WTC11 (cell line): Measurements from ENCODE around the gene PHLPP2.

Experiments used
- CTCF ChIP-seq: fragments of 200-600 bp; IDR thresholded peaks from 2 replicates; pipeline ENCODE4 v1.8.0; 2022; ENCODE audit warnings: antibody characterized with exemption
- E2F1 ChIP-seq: sonication (generic); formaldehyde crosslinking; IDR thresholded peaks from 2 replicates; pipeline ENCODE4 v1.8.0; 2022; ENCODE audit warnings: mild to moderate bottlenecking, missing genetic modification reagents
- ELF4 ChIP-seq: sonication (generic); formaldehyde crosslinking; IDR thresholded peaks from 2 replicates; pipeline ENCODE4 v1.8.1; 2022; ENCODE audit warnings: low read depth, mild to moderate bottlenecking, moderate library complexity, missing genetic modification reagents
- JUN ChIP-seq: sonication (generic); formaldehyde crosslinking; IDR thresholded peaks from 2 replicates; pipeline ENCODE4 v1.8.0; 2023; ENCODE audit warnings: mild to moderate bottlenecking, missing genetic modification reagents
- NFYB ChIP-seq: sonication (generic); formaldehyde crosslinking; conservative IDR thresholded peaks from 2 replicates; pipeline ENCODE4 v1.8.0; 2022; ENCODE audit warnings: low read depth, missing genetic modification reagents
- PREB ChIP-seq: sonication (generic); formaldehyde crosslinking; IDR thresholded peaks from 2 replicates; pipeline ENCODE4 v1.8.1; 2022; ENCODE audit warnings: mild to moderate bottlenecking, missing genetic modification reagents, moderate library complexity, borderline replicate concordance
- TEAD4 ChIP-seq: sonication (generic); formaldehyde crosslinking; IDR thresholded peaks from 2 replicates; pipeline ENCODE4 v1.8.0; 2022; ENCODE audit warnings: mild to moderate bottlenecking, missing genetic modification reagents
- ZNF512 ChIP-seq: sonication (generic); formaldehyde crosslinking; IDR thresholded peaks from 2 replicates; pipeline ENCODE4 v1.8.1; 2022; ENCODE audit warnings: missing genetic modification reagents, borderline replicate concordance

GRCh38 chr16:71767060-71767900 is 42.8 kb upstream of the PHLPP2 start:
- TF ChIP-seq CTCF: no peak
- TF ChIP-seq E2F1 (CRISPR knock-in tag): no peak
- TF ChIP-seq ZNF512 (CRISPR knock-in tag): no peak
- TF ChIP-seq JUN (CRISPR knock-in tag): no peak
- TF ChIP-seq NFYB (CRISPR knock-in tag): no peak
- TF ChIP-seq TEAD4 (CRISPR knock-in tag): no peak
- no peak for TF ChIP-seq PREB (CRISPR knock-in tag)
- TF ChIP-seq ELF4: no peak
